ENCODE results near the gene PITX1.

DNA sequence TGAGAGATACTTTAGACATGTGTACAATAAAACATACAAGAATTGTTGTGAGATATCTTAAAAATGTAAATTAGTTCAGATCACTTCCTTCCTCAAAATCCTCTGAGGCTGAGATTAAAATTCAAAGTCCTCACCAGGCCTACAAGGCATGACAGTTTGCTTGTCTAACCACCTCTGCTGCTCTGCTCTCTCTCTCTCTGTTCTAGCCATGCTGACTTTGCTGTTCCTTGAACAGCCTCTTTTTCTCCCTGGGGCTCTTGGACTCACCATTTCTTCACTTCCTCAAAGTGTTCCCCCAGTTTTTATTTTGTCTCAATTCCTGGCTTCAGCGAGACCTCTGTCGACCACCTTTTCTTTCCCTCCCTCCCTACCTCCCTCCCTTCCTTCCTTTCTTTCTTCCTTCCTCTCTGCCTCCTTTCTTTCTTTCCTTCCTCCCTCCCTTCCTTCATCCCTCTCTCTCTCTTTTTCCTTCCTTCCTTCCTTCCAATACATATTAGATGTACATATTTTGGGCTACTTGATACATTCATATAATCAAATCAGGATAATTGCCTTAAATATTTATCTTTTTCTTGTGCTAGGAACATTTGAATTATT, 39.4 kb downstream of the PITX1 start:
- TF ChIP-seq GATA3 (IDR thresholded peaks at IDR 0.05; ENCODE audit: low read depth, low read length) (no peak), GATA2 (IDR thresholded peaks at IDR 0.05; ENCODE audit: low read depth, low read length) (no peak)

Measured in SH-SY5Y (cell line).